Activated B cell treated with CpG ODN at 0.5 μM for 24 hours (primary cell): ENCODE data around the gene ADAMTSL2. TPM values are rescaled to one million over a fixed set of nuclear protein-coding genes. Genes with fewer than 3 reads are reported as not detected.

Source experiments
- ATAC-seq: fragments of 200-7000 bp; cut with Tn5 transposase; one replicate; pipeline ENCODE4 v1.10.0; 2021; ENCODE audit warnings: low read depth, mild to moderate bottlenecking, moderate library complexity
- CTCF ChIA-PET: fragments of 350-600 bp; sonication (Branson Sonifier 250); formaldehyde crosslinking; loops from one replicate; lab custom pipeline; 2021; ENCODE audit warnings: antibody characterized with exemption; lab: Charles Lee
- POLR2A ChIA-PET: fragments of 350-600 bp; sonication (Branson Sonifier 250); formaldehyde crosslinking; loops from one replicate; lab custom pipeline; 2021; ENCODE audit warnings: antibody characterized with exemption; lab: Charles Lee
- DNase-seq: peaks from one replicate; pipeline ENCODE4 v3.0.0; 2022
- H3K27ac Mint-ChIP-seq: one replicate; pipeline ENCODE4 v1.8.0; 2020; ENCODE audit warnings: mixed read lengths
- H3K27me3 Mint-ChIP-seq: one replicate; pipeline ENCODE4 v1.8.0; 2021; ENCODE audit warnings: mixed read lengths
- H3K36me3 Mint-ChIP-seq: one replicate; pipeline ENCODE4 v1.8.0; 2021; ENCODE audit warnings: low read depth, mixed read lengths
- H3K4me1 Mint-ChIP-seq: one replicate; pipeline ENCODE4 v1.8.0; 2021; ENCODE audit warnings: mixed read lengths
- H3K4me3 Mint-ChIP-seq: one replicate; pipeline ENCODE4 v1.8.0; 2020; ENCODE audit warnings: mild to moderate bottlenecking, mixed read lengths
- H3K9me3 Mint-ChIP-seq: one replicate; pipeline ENCODE4 v1.8.0; 2020; ENCODE audit warnings: mixed read lengths
- CTCF ChIP-seq: fragments of 200-600 bp; IDR thresholded peaks from one replicate; pipeline ENCODE4 v1.8.0; 2022; ENCODE audit warnings: antibody characterized with exemption, mild to moderate bottlenecking
- intact Hi-C: fragments of 100-400 bp; cut with micrococcal nuclease; formaldehyde crosslinking; loops from one replicate; pipeline ENCODE4 v1.15.1; 2024
- total RNA-seq: library from RNA; stranded (reverse); gene quantifications from 2 replicates; pipeline ENCODE4 v1.2.3, GENCODE V29; 2022

Gene ADAMTSL2
- total RNA-seq, 1 donor from 2014 or later, result not detected

- DNase-seq (no peak), ATAC-seq (no peak)
- Mint-ChIP-seq H3K4me3 (no peak overlapping the region), H3K27ac (no peak overlapping the region), H3K36me3 (no peaks in the 10 kb centered on the region), H3K4me1 (peaks cover 21% of the 10 kb centered on the region), H3K27me3 (peaks cover 13% of the 10 kb centered on the region), H3K9me3 (no peaks in the 10 kb centered on the region)
- intact Hi-C loops, result no loop called here
- ChIA-PET POLR2A (no interaction called here), CTCF (no interaction called here)
- TF ChIP-seq CTCF, result no peak
These were observed 19.6 kb downstream of the ADAMTSL2 start for GRCh38 chr9:133553973-133554713.

GRCh38 chr9:133554729-133555128, 20.2 kb downstream of the ADAMTSL2 start:
- Mint-ChIP-seq H3K27ac (no peak overlapping the region), H3K36me3 (no peaks in the 10 kb centered on the region), H3K4me1 (peaks cover 21% of the 10 kb centered on the region), H3K9me3 (no peaks in the 10 kb centered on the region), H3K27me3 (peaks cover 16% of the 10 kb centered on the region), H3K4me3 (no peak overlapping the region)
- no peak for DNase-seq
- no peak for ATAC-seq
- POLR2A ChIA-PET, result no interaction called here
- intact Hi-C loops, result no loop called here
- TF ChIP-seq CTCF, result no peak
- CTCF ChIA-PET, result no interaction called here

- DNase-seq (no peak), ATAC-seq (no peak)
- Mint-ChIP-seq H3K4me1 (peaks cover 21% of the 10 kb centered on the region), H3K36me3 (no peaks in the 10 kb centered on the region), H3K27ac (no peak overlapping the region), H3K27me3 (peaks cover 17% of the 10 kb centered on the region), H3K4me3 (no peak overlapping the region), H3K9me3 (no peaks in the 10 kb centered on the region)
- ChIA-PET POLR2A (no interaction called here), CTCF (no interaction called here)
- no peak for TF ChIP-seq CTCF
- intact Hi-C loops, result no loop called here
These were observed 21.9 kb downstream of the ADAMTSL2 start for GRCh38 chr9:133556354-133556753.

- intact Hi-C loops, result no loop called here
- ATAC-seq (no peak), DNase-seq (no peak)
- CTCF ChIA-PET, result no interaction called here
- Mint-ChIP-seq H3K27ac (no peak overlapping the region), H3K9me3 (no peaks in the 10 kb centered on the region), H3K27me3 (peaks cover 15% of the 10 kb centered on the region), H3K36me3 (no peaks in the 10 kb centered on the region), H3K4me3 (no peak overlapping the region), H3K4me1 (peaks cover 21% of the 10 kb centered on the region)
- POLR2A ChIA-PET, result no interaction called here
- TF ChIP-seq CTCF, result no peak
These were observed 23.1 kb downstream of the ADAMTSL2 start for GRCh38 chr9:133557581-133557980.

GRCh38 chr9:133558191-133559126, 24.0 kb downstream of the ADAMTSL2 start:
- H3K4me1 Mint-ChIP-seq, result peaks cover 25% of the 10 kb centered on the region
- CTCF ChIA-PET, result no interaction called here
- peak overlapping the region; percentile 61 for H3K4me3 Mint-ChIP-seq

More at GRCh38 chr9:133558191-133559126, 24.0 kb downstream of the ADAMTSL2 start:
- DNase-seq, result no peak
- H3K9me3 Mint-ChIP-seq, result no peaks in the 10 kb centered on the region
- intact Hi-C loops, result no loop called here
- TF ChIP-seq CTCF, result no peak
- peak; percentile 67 for ATAC-seq
- H3K27me3 Mint-ChIP-seq, result peaks cover 15% of the 10 kb centered on the region
- peak overlapping the region; percentile 47 for H3K27ac Mint-ChIP-seq
- POLR2A ChIA-PET, result no interaction called here
- no peaks in the 10 kb centered on the region for H3K36me3 Mint-ChIP-seq
